Endodermal cell (in vitro differentiated cells): ENCODE results near the gene ERLIN1. TPM values are rescaled to one million over a fixed set of nuclear protein-coding genes. Genes with fewer than 3 reads are reported as not detected.

Experiments used
- DNase-seq: peaks from one replicate; pipeline ENCODE4 v3.0.0-alpha.2; 2017
- H3K27ac ChIP-seq: 2 replicates; pipeline ENCODE4 v1.5.1; 2013; ENCODE audit warnings: mild to moderate bottlenecking, low read depth, low read length, moderate library complexity
- H3K27me3 ChIP-seq: 2 replicates; pipeline ENCODE4 v1.6.1; 2013; ENCODE audit warnings: mild to moderate bottlenecking, low read length, moderate library complexity; ENCODE audit not compliant: insufficient read depth, control insufficient read depth, poor library complexity, severe bottlenecking
- H3K36me3 ChIP-seq: 2 replicates; pipeline ENCODE4 v1.7.0; 2013; ENCODE audit warnings: mild to moderate bottlenecking, low read length, moderate library complexity; ENCODE audit not compliant: control insufficient read depth, insufficient read depth
- H3K4me1 ChIP-seq: one replicate; pipeline ENCODE4 v1.7.0; 2013; ENCODE audit warnings: low read length; ENCODE audit not compliant: control insufficient read depth, insufficient read depth
- H3K4me3 ChIP-seq: 2 replicates; pipeline ENCODE4 v1.5.1; 2013; ENCODE audit warnings: mild to moderate bottlenecking, low read length, moderate library complexity
- H3K9ac ChIP-seq: 2 replicates; pipeline ENCODE4 v1.6.1; 2013; ENCODE audit warnings: mild to moderate bottlenecking, low read length, moderate library complexity; ENCODE audit not compliant: poor library complexity, severe bottlenecking; ENCODE audit errors: extremely low read depth
- H3K9me3 ChIP-seq: 2 replicates; pipeline ENCODE4 v1.6.1; 2013; ENCODE audit warnings: mild to moderate bottlenecking, low read length, moderate library complexity; ENCODE audit not compliant: control insufficient read depth
- H3K27ac Mint-ChIP-seq: 2 replicates; pipeline ENCODE4 v1.8.0; 2020; ENCODE audit warnings: mixed read lengths
- H3K27me3 Mint-ChIP-seq: 2 replicates; pipeline ENCODE4 v1.8.0; 2021; ENCODE audit warnings: mild to moderate bottlenecking, mixed read lengths; ENCODE audit not compliant: insufficient read depth
- H3K36me3 Mint-ChIP-seq: 2 replicates; pipeline ENCODE4 v1.8.0; 2020; ENCODE audit warnings: low read depth, mixed read lengths
- H3K4me1 Mint-ChIP-seq: 2 replicates; pipeline ENCODE4 v1.8.0; 2020; ENCODE audit warnings: mixed read lengths
- H3K4me3 Mint-ChIP-seq: 2 replicates; pipeline ENCODE4 v1.8.0; 2020; ENCODE audit warnings: mild to moderate bottlenecking, moderate library complexity, mixed read lengths
- H3K9me3 Mint-ChIP-seq: 2 replicates; pipeline ENCODE4 v1.8.0; 2020; ENCODE audit warnings: mild to moderate bottlenecking, mixed read lengths
- WGBS, 2 experiments: methylation state at CpG; one replicate each; pipeline versions ENCODE4 v1.1.5 to v1.1.7; 2013; ENCODE audit warnings: missing lambda C conversion rate in 2 of 2, mixed read lengths in 1 of 2; ENCODE audit not compliant: insufficient coverage in 1 of 2, insufficient read length in 1 of 2; 5-methylcytosine and 5-hydroxymethylcytosine counted together
- total RNA-seq, 2 donors: library from RNA; stranded (reverse); fragmentation: NEBNext Ultra II Directional in 1 of 2; extraction: Animal tissue kit (Norgen Biotek cat#: 25700) in 1 of 2; gene quantifications; 2 replicates in 1 of 2; 3 replicates in 1 of 2; pipeline ENCODE4 v1.2.1, GENCODE V29; 2021
- TF ChIP-seq, protein P1 (sequence below): fragments of 200-600 bp; sonication (generic); conservative IDR thresholded peaks from 2 replicates; pipeline ENCODE4 v1.5.0; 2021; ENCODE audit warnings: antibody characterized with exemption, mild to moderate bottlenecking

Gene ERLIN1
- total RNA-seq, 2 donors from 2014 or later = 35.0 to 42.6 TPM

DNA sequence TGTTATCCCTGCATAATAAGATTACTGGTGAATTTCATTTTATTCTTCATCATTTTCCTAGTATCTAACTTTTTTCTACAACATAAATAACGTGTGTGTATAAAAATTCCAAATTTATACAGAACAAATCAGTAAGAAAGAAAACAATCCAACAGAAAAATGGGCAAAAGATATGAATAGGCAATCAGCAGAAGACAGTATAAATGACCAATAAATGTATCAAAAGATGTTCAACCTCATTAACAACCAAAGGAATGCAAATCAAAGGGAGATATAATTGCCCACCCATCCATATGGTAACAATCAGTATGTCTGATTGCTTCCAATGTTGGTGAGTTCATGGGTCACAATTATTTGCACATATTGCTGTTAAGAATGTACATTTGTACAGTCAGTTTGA lies 13.5 kb downstream of the ERLIN1 start:
- TF ChIP-seq, protein P1, sequence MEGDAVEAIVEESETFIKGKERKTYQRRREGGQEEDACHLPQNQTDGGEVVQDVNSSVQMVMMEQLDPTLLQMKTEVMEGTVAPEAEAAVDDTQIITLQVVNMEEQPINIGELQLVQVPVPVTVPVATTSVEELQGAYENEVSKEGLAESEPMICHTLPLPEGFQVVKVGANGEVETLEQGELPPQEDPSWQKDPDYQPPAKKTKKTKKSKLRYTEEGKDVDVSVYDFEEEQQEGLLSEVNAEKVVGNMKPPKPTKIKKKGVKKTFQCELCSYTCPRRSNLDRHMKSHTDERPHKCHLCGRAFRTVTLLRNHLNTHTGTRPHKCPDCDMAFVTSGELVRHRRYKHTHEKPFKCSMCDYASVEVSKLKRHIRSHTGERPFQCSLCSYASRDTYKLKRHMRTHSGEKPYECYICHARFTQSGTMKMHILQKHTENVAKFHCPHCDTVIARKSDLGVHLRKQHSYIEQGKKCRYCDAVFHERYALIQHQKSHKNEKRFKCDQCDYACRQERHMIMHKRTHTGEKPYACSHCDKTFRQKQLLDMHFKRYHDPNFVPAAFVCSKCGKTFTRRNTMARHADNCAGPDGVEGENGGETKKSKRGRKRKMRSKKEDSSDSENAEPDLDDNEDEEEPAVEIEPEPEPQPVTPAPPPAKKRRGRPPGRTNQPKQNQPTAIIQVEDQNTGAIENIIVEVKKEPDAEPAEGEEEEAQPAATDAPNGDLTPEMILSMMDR = no peak
- Mint-ChIP-seq H3K36me3 (peaks cover 56% of the 10 kb centered on the region), H3K27me3 (no peaks in the 10 kb centered on the region), H3K27ac (no peak overlapping the region), H3K4me1 (peaks cover 12% of the 10 kb centered on the region), H3K4me3 (no peak overlapping the region), H3K9me3 (peaks cover 3% of the 10 kb centered on the region)
- Histone ChIP-seq H3K4me3 (no peak overlapping the region), H3K9ac (no peak overlapping the region), H3K27ac (no peak overlapping the region), H3K27me3 (no peaks in the 10 kb centered on the region), H3K36me3 (peaks cover 55% of the 10 kb centered on the region), H3K4me1 (peaks cover 4% of the 10 kb centered on the region), H3K9me3 (peaks cover 11% of the 10 kb centered on the region)
- DNase-seq = no peak
- WGBS, 2 experiments = 100% methylated on average over 1 of the region's 1 CpG; no CpG with 5 or more reads in 1 of the 2 experiments

DNA sequence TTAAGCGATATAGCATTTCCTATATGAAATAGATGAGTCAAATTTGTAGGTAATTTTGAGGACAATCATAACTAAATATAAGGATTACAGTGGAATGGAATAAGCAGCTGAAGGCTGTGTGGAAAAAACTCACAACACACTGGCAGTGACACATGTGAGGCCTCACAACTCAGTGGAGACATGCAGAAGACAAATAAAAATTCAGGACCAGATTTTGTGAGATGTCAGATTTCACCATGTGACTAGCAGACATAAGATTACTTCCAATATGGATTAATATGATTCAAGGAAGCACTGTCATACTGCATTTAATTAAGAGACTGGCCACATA lies 17.6 kb downstream of the ERLIN1 start:
- DNase-seq = no peak
- Histone ChIP-seq H3K9ac (no peak overlapping the region), H3K4me3 (no peak overlapping the region), H3K27me3 (no peaks in the 10 kb centered on the region), H3K36me3 (peaks cover 45% of the 10 kb centered on the region), H3K9me3 (peaks cover 11% of the 10 kb centered on the region), H3K27ac (no peak overlapping the region), H3K4me1 (peaks cover 4% of the 10 kb centered on the region)
- peaks cover 3% of the 10 kb centered on the region for H3K9me3 Mint-ChIP-seq
- TF ChIP-seq, protein P1 = no peak
- WGBS, 2 experiments = 100% methylated on average over 1 of the region's 1 CpG; no CpG with 5 or more reads in 1 of the 2 experiments
- peaks cover 11% of the 10 kb centered on the region for H3K4me1 Mint-ChIP-seq
- H3K27ac Mint-ChIP-seq = no peak overlapping the region
- H3K36me3 Mint-ChIP-seq = peaks cover 40% of the 10 kb centered on the region
- no peak overlapping the region for H3K4me3 Mint-ChIP-seq
- H3K27me3 Mint-ChIP-seq = no peaks in the 10 kb centered on the region

DNA sequence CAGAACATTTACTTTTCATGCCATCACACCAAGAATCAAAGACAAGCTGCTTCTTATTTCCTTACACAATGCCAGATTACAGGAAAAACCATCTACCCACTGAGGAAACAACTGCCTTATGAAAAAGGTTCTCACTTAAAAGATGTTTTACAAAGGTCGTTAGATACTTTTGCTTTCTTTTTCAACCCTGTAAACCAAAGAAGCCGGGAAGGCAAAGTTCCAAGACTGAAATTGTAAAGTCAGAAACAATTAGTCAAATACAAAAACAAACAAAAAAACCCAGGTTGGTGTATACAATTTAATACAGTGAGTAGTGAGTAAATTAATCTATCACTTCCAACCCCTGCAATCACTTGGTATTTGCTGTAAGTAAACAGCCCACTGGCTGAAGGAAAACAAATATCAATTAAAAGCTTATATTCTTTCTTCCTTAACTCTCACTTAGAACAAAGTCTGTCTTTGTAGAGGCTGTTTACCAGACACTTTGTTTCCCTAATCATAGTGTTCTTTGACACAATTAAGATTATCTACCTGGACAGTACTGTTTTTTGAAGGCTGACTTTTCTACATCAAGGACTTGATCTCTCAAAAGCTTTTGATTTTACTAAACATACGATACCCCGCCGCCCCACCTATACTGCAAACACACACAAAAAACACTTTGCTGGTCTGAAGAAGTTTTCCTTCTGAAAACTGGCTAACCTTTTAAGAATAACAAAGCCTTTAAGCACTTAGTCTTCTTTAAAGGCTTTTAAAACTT lies 18.1 kb downstream of the ERLIN1 start:
- TF ChIP-seq, protein P1 = no peak
- no peak overlapping the region for H3K27ac Mint-ChIP-seq
- Histone ChIP-seq H3K36me3 (peaks cover 44% of the 10 kb centered on the region), H3K4me1 (peaks cover 4% of the 10 kb centered on the region), H3K27ac (no peak overlapping the region), H3K9ac (no peak overlapping the region), H3K9me3 (peaks cover 6% of the 10 kb centered on the region), H3K27me3 (no peaks in the 10 kb centered on the region), H3K4me3 (no peak overlapping the region)
- H3K4me3 Mint-ChIP-seq = no peak overlapping the region
- peaks cover under 1% of the 10 kb centered on the region for H3K9me3 Mint-ChIP-seq
- H3K4me1 Mint-ChIP-seq = peaks cover 11% of the 10 kb centered on the region
- peaks cover 38% of the 10 kb centered on the region for H3K36me3 Mint-ChIP-seq
- 94 to 96% methylated on average over 3 to 5 of the region's 5 CpGs for WGBS, 2 experiments
- H3K27me3 Mint-ChIP-seq = no peaks in the 10 kb centered on the region
- DNase-seq = no peak
